HG02610 (cell line): ENCODE data around the gene OTULIN.

Experiments used
- ATAC-seq: cut with Tn5 transposase; IDR thresholded peaks from one replicate; pipeline ENCODE4 v1.9.1; 2021; ENCODE audit warnings: mild to moderate bottlenecking, moderate library complexity; ENCODE audit not compliant: unreplicated experiment

OTULIN gene

DNA sequence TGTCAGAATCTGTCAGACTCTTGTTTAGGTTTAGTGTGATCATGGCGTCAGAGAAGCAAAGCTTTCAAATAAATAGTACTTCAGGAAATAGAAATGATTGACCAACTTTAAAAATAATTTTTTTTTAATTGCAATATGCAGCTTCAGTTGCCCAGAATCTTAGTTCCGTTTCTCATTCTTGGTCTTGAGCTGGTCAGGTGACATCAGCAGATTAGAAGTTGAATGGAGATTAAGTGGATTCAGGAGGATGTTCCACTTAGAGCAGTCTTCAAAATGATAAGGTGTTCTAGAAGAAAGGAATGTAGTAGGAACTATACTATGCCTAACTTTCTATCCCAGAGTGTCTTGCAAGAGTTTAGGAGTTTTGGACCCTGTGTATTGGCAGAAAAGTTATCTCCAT is 30.6 kb downstream of the OTULIN start:
- ATAC-seq, result no peak

DNA sequence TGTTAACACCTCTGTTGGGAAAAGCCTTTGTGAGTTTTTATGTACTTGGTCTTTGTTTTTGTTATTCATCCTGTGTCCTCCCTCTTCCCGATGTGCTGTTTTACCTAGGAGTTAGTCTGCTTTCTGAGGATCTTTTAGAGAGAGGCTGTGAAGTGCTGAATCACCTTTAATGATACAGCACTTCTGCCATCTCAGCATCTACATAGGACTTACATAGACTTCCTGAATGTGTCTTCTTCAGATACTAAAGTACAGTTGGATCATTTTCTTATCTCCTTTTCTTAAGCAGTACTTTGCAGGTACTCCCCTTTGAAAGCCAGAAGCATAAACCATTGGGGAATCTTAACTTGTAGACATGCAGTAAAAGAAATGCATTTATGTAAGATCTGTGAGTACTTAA is 31.5 kb downstream of the OTULIN start:
- ATAC-seq, result no peak

DNA sequence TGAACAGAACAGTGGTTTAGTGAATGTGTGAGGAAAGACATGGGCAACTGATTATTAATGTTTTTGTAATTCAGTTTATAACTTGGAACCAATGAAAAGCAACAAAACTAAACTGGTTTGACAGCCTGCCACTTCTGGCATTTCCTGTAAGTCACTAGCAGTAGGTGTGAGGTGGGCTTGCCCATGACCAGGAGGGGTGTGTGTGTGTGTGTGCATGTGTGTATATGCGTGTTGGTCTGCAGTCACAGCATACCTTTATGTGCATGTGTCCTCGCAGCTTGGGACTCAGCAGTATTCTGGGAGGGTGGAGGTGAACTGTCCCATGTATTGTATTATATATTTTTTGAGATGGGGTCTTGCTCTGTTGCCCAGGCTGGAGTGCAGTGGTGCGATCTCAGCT is 32.3 kb downstream of the OTULIN start:
- ATAC-seq, result no peak

DNA sequence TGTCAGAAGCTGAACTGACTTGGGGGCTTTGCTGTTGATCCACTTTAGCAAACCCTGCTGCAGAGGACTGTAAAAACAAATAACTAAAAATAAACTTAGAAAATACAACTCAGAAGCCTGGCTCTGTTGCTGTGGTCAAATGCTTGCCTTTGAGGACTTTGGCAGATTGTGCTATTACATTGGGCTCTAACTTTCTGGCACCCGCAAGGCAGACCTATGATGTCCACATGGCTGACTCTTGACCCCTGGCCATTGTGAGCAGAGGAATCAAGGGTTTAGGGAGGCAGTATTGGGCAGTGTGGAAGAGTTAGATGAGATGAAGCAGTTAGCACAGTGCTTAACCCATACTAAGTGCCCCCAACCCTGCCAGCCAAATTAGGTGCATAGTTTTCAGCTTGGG is 34.0 kb downstream of the OTULIN start:
- no peak for ATAC-seq

DNA sequence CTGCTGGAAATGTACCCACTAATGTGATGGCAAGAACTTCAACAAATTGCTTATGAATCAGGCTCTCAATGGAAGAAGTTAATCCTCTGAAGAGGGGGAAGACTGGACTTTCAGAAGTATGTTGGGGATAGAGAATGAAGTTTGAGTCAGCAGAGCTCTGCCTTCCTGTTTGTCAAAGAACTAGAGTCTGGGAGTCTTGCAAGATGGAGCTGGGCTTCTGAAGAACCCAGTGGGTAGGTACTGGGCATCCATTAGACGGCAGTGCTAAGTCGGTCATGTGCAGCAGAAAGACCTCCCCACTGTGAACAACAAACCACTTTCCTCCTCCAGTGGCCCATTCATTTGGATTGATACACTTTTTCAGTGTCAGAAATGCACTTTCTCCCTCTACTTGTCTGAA is 34.6 kb downstream of the OTULIN start:
- ATAC-seq, result no peak

DNA sequence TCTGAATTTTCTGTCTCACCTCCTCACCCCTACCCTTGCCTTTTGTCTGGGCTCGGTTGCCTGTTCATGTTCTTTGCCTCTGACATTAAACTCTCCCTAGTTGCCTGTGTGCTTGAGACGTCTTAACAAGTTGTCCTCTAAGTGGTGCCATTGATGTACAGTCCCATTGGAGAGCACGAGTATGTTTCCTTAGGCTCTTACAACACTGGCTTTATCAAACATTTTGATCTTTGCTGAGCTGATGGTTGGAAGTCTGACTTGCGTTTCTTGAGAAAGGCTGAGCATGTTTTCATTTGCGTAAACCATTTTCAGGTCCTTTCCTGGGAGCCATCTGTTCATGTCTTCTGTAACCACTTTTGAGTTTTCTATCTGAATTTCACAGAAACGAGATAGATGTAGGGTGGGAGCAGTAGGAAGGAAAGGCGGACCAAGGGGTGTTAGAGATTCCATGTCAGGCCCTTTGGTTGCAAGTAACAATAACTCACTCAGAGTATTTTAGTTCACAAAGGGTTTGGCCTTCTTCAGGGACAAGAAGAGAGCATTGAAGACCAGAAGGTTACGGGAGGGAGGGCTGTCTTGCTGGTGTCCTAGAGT is 35.4 kb downstream of the OTULIN start:
- no peak for ATAC-seq

DNA sequence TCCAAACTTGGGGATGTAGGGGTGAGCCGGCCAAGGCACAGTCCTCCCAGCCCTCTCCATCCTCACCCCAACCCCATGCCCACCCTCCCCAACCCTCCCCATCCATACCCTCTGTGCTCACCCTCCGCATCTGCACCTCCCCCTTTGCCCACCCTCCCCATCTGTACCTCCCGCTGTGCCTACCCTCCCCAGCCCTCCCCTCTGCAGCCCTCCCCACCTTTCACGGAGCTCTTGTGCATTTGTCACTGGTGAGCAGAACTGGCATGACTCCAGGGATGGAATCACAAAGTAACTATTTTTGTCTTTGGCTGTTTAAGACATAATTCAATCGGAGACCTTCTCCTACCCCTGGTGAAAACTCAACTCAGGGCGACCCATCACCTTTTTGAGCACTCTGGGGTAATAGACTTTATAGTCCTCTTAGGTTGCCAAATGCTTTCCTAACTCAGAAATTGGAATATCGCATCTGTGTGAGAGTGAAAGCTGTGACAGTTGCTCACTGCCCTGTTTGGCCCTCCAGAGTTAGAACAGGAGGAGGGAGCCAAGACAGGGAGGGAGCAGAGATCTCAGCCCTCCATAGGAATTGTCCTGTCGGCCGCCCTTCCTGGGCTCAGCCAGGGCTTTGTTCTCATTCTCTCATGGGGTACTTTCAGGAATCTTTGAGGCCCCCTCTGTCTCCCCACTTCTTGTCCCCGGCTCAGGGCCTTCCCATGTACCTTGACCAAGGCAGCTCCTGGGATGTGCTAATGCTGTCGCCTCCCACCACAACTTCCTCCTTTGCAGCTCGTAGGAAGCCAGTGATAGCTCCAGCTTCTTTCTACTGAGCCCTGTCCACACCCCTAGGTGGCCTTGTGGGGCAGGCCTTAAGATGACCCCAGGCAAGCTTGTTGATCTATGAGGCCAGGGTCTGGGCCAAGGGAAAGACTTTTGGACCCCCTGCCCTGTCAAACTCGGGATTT is 36.2 kb downstream of the OTULIN start:
- no peak for ATAC-seq

DNA sequence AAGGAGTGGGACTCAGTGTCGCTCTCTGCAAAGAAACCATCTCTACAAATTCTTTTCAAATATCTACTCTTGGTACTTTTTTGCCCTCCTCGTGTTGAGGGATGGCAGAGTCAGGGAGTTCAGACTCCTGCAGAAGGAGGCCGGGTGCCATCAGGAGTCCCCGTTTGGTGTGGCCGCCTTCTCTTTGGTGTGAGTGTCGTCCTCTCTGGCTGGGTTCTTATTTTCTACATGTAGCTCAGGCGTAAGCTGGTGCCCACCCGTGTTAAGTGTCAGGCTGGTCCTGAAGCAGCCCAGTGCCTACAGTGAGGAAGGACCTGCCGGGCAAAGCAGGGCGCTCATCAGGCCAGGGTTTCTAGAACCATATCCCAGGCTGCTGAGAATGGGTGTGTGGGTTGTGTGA is 37.0 kb downstream of the OTULIN start:
- no peak for ATAC-seq

DNA sequence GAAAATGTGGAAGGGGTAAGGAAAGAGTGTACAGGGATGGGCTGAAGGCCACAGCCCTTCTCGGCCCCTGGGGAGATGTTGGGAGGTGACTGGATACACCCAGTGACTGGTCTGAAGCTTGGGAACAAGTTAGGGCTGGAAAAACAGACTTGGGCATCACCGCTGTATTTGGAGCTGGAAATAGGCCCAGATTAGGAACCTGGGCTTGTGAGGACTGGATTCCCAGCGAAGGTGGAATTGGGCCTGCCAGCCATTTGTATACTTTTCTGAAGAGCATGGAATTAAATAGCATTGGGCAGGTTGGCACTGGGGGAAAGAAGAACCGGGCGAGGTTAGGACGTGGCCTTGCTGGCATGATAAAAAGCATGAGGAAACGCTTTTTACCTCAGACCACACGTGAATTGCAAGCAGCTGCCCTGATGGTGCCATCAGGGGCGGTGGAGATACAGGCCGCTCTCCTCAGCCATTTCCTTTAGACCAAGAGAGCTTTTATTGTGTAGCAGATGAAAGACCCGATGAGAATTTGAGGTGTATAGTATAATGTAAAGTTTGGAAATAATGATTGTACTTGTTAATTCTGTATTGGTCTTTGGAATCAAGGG is 37.8 kb downstream of the OTULIN start:
- no peak for ATAC-seq

DNA sequence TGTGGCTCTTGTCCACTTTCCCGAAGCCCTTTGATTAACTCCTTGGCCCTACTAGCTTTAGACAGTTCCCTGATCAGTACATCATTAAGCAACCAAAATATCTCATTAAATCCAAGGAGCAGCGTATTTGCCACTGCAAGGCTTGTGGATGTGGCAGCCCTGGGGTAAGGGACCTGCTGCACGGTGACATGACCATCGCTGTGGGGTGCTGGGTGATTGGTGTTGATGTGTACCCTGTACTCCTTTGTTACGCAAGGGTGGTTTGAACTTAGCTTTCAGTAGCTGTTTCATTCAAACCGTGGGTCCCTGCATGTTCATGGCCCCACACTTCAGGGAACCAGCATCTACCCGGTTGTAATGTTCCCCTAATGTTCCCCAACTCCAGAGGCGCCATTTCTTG is 41.0 kb downstream of the OTULIN start:
- no peak for ATAC-seq

DNA sequence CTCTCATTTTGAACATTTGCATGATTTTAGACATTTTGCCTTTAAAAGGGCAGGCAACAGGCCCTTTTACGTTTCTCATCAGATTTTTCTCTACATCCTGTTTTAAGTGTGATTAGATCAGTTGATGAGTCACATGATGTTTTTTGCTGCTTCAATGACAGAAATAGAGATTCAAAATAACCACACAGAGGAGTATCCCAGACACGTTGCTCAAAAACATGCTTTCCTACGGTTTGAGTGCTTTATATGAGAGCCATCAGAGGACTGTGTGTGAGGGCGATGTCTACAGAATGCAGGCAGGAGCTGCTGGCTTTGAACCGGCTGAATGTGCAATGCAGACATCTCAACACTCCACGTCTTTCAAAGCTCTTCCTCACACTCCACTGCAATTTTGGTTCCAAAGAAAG is 42.1 kb downstream of the OTULIN start:
- ATAC-seq, result no peak

DNA sequence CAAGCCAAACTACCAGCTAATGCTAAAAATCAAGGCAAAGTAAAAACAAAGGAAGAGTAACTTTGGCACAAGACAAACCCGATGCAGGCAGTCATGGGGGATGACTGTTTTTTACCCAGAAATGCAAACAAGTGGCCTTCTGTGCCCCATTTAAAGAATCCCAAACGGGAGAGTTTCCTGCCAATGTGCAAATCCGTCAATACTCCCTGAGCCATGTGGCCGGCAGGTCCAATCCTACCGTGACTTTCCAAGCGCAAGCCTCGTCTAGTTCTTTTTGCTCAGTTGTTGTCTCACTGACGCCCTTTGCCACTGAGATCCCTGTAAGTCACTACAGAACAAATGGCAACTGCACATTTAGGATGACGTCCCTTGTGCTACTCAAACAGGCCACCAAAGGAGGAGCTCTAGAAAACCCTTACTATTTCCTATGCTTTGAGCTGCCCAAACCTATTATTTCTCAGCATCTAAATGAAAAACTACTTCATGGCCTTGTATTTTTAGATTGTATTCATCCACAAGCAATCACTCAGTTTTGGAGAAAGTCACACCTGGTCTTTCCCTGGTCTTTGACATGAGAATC is 43.4 kb downstream of the OTULIN start:
- no peak for ATAC-seq

DNA sequence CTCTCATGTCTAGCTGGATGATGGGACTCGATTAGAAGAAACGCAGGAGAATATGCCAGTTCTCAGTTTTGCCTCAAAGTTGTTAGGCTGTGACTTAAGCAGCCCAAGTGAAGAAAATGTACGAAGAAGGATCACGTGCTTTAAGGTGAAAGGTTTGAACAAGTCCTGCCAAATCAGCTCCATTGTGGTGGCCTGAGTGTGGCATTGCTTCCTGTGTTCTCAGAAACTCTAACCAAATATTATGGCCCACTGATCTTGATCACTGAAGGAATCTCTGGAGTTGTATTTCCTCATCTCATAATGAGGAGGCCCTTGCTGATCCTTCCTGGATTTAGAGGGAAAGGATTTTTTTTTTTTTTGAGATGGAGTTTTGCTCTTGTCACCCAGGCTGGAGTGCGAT is 44.0 kb downstream of the OTULIN start:
- no peak for ATAC-seq

DNA sequence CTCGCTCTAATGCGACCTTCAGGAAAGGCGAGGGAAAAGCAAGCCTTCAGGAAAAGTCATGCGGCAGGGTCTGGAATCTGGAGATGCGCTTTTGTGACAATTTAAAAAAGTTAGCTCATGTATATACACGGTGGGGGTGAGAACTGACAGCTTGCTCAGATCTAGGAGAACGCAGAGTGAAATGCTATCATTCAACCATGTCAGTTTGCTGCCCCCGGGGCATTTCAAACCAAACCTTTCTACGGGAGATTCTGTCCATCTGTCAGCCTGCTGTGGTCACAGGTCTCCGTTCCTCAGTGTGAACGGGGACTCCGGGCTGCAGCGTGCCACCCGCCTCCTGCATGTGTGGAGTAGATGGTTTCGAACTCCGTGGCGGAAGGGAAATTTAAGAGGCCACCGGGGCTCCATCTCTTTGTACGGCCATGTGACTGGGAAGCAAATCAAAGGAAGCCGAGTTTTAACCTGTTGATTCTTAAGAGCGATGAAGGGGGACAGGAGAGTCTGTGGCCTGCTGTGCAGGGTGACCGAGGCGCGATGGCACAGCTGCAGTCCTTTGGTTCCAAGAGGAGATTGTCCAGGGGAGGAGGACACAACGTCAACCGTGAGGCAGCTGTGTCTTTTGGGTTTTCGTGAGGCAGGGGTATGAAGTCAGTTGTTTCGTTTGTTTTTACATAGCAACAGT is 45.9 kb downstream of the OTULIN start:
- no peak for ATAC-seq

DNA sequence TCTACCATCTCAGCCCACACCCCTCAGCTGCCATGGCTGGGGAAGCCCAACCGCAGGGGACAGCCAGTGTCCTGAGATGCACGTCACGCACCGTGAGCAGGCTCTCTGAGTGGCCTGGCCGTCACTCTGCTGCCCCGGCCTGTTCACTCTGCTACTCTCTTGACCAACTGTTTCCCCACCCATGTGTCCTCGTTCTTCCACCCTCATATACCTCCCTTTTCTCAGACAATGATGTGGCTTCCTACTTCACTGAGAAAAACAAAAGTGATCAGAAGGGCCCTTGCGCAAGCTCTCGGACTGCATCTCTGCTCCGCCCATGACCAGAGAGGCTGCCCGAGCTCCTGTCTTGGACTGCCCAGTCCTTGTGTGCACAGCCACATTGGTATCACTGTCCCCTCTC is 47.6 kb downstream of the OTULIN start:
- ATAC-seq, result no peak

DNA sequence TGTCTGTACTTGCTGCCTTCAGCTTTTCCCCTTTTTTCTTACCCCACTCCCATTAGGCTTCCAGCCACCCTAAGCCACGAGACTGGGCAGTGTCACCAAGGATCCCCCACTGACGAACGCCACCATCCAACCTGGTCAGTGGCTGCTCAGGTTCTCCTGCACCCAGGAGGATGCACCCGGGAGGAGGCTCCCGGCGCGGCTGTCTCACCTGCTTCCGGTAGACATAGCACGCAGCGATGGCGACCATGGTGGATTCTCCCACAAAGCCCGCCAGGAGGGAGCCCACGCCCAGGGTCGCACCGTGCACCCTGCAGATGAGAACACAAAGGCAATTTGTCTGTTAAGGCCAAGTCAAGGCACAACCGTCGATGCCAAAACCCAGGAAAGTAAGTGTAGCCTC is 48.1 kb downstream of the OTULIN start:
- ATAC-seq, result no peak

DNA sequence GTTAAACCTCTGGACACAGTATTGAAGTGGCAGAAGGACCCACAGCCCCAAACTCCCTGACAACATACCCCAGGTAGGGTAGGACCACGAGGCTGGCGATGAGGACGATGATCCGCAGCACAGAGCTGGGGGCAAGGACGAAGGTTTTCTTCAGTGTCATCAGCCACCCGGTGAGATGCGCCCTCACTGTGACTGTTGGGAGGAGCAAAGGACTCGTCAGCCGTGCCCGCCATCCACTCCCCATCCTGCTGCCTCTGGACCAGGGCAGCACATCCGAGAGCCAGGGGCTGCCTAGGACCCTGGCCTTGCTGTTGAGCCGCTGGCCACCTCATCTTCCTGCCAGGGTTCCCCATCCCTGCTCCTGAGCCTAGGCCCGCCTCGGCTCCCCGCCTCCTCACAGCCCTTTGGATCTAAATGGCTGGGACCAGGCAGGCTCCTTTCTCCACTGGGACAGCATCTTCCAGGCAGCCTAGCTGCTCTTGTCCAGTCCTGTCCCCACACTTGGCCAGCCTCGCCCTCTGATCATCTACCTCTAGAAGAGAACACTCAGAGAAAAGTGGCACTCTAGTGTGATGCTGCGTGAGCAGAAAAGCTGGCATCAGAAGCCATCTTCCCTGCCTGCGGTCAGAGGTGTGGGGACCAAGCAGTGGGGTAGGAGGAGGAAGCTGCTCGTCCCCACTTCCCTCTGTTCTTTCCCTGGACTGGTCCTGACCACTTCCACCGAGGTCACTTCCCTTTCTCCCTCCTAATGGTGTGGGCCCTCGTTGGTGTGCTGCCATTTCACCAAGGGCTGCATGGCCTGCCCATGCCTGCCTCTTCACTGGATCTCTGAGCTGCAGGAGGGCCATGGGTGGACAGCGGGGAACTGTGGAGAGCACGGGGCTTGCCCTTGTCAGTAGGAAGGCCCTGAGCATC is 49.2 kb downstream of the OTULIN start:
- ATAC-seq, result no peak

DNA sequence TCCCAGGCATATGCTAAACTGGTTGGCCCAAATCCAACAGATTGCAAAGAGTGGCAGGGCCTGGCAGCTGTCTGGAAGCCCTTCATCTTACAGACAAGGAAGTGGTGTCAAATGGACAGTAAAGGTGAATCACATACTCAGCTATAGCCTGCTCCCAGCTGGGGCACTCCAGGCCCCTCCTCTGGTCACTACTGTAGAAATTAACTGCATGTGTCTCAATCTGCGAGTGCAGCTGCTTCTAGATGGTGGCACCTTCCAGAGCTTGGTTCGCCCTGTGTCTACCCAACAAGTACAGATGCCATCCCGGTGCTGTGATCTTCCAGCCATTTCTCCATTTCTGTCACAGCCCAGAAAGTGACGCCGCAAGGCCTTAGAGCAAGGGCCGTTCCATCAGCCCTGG is 50.2 kb downstream of the OTULIN start:
- ATAC-seq, result no peak

DNA sequence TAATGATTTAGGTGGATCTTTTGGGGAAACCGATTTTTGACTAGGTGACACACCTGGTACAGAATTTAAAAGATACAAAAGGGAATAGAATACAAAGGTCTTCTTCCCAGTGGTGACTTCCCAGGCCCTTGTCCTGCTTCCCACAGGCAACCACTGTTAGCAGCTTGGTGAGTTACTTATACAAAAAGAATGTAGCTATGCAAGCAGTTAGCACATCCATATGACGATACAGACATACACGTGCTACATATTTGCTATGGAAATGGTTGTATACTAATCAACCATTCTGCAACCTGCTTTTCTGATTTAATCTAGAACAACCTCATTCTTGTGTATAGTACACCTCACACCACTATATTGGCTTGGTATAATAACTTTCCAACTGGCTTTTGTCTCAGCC is 51.0 kb downstream of the OTULIN start:
- ATAC-seq, result no peak
